ENCODE measurements around the gene VSTM2L.

The VSTM2L gene

DNA sequence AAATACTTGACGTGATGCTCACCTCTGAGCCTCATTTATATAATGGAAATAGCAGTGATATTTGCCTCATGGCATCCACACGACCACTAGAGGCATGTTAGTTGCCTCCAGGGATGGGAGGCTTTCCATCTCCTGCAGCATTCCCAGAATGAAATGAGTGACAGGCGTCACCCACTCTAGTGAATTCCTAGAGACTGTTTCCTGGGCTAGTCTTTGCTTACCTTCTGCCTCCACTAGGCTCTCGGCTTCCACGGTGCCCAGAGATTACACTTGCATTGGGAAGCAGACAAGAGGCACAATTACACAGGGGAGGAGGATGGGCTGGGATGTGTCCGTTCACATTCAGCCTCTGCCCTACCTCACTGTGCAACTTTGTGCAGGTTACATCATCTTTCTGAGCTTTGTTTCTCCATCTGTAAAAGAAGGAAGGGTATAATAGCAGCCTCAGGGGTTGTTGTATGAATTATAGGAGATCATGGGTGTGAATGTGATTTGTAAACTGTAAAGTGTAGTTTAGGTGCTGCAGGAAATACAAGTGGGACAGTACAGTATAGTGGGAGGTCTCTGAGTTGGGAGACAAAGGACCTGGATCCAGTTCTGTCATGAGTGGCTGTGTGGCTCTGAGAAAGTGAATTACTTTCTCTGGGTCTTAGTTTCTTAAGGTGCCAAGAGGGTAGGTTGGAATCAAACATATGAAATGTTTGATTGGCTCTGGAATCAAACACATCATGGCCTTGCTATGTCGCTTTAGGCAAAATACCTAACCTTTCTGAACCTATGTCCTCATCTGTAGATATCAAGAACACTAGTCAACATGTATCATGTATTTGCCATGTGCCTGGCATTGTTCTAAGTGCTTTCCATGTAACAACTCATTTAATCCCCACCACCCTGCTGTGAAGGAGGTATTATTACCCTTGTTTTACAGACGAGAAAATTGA lies 3.6 kb upstream of the VSTM2L start:
- no peak for DNase-seq (ENCODE audit: low read depth)

DNA sequence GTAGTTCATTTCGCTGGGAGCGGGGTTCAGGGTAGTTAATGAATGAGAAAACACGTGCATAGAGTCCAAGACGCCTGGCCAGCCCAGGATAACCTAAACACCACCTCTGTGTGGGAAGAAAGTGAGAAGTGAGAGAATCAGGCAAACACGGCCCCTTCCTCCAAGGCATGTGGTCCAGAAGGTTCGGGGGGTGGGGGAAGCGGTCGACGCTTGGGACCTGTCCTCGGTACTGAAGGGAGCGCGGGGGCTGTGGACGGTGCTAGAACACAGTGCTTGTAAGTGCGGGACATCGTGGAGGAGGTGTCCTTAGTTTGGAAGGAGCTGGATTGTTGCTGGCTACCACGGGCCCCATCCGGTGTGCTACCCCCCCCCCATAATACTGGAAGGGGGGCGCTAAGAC lies 1.7 kb upstream of the VSTM2L start:
- DNase-seq (ENCODE audit: low read depth) = no peak

DNA sequence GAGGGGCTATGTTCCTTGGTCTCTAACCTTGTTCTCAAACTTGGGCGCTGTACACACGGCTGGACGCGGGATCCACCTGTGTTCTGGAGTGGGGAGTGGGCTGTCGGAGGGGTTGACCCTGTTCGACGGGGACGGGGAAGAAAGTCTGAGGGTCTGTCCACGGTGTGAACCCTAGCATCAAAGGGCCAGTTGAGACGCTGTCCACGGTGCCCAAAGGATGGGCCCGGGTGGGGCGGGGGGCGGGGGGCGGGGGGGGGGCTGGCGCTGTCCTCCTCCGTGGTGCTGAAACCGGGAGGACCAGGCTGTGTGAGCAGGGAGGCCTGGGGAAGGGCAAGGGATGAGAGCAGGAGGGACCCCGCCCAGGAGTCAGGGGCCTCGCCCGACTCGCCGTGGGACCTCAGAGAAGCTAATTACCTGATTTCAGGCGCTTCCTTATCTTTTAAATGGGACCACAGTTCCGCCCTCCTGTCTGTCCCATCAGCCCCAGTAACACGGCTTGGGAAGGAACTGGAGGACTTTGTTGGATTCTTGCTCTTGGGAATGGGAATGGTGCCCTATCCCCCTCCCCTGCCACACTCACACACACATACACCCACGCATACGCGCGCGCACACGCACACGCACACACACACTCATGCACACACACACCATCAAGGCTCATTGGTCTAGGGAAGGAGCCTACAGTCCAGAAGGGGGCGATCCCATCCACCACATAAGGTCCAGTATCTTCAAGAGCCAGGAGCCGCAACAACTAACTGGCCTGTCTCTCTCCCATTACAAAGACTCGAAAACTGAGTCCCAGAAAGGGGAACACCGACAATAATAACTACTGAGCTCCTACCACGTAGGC lies 1.0 kb upstream of the VSTM2L start:
- DNase-seq (ENCODE audit: low read depth) = no peak

DNA sequence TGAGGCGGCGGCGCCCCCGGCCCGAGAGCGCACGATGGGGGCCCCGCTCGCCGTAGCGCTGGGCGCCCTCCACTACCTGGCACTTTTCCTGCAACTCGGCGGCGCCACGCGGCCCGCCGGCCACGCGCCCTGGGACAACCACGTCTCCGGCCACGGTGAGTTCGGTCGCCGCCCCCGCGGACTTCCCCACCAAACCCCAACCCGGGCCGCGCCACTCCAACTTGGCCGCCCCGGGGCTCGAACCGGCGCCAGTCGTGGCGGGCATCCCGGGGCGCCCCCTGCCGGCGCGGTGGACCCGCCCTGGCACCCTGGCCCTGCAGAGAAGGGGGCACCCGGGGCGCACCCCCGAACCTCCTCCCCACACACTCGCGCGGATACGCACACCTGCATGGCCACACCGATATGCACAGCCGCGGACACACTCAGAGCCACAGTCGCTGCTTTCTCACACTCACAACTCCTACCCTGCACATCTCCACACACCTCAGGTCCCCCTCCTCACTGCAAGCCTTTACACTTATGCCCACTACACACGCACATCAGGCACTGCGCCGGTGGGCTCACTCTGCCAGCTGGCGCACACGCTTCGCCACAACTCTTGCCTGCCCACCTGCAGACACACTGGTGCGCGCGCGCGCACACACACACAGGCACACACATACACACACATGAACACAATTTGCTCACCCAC lies 535 bp downstream of the VSTM2L start:
- DNase-seq (ENCODE audit: low read depth) = no peak

DNA sequence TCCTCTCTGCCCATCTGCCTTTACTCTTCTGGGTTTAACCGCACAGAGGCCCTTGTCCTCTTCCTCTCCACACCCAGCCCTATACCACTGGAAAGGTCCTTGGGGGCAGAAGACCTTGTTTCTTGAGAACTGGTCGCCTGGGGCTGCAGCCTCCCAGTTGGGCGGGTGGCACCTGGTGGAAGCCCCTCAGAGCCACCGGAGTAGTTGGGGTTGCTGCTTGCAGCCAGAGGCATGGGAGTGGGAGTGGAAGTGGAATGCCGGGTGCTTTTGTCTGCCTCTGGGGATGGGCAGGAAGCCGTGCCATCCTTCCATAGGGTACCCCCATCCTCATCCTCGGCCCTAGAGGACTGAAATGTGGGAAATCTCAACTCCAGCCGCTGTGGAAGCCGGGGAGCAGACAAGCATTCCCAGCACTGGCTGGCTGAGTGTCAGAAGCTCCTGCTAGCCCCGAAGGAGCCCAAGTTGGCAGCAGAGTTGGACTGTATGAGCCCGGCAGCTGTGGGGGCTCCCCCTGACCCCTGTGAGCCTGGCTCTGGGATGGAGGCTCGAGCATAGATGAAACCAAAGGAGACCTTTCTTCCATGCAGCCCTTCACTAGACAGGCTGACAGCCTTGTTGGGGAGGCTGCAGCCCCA lies 1.2 kb downstream of the VSTM2L start:
- DNase-seq (ENCODE audit: low read depth) = no peak

DNA sequence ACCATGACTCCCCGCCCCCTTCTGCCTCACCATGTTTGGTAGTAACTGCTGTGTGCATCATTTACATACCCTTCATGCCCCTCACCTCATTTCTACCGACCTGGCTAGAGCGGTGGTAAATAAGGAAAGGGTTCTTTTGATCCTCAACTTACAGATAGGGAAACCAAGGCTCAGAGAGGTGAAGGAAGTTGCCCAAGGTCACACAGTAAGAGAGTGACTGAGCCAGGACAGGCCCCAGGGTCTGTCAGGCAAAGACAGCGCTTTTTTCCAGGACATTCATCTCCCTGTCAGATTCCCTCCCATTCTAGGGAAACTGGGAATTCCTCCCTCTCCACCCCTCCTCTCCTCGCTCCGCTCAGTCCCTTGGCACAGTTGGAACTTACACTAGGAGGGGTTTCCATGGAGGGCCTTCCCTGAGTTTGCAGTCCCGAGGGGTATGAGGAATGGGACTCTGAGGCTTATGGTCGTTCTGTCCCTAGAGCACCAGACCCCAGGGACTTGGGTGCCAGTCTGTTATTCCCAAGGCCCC lies 2.0 kb downstream of the VSTM2L start:
- no peak for DNase-seq (ENCODE audit: low read depth)

DNA sequence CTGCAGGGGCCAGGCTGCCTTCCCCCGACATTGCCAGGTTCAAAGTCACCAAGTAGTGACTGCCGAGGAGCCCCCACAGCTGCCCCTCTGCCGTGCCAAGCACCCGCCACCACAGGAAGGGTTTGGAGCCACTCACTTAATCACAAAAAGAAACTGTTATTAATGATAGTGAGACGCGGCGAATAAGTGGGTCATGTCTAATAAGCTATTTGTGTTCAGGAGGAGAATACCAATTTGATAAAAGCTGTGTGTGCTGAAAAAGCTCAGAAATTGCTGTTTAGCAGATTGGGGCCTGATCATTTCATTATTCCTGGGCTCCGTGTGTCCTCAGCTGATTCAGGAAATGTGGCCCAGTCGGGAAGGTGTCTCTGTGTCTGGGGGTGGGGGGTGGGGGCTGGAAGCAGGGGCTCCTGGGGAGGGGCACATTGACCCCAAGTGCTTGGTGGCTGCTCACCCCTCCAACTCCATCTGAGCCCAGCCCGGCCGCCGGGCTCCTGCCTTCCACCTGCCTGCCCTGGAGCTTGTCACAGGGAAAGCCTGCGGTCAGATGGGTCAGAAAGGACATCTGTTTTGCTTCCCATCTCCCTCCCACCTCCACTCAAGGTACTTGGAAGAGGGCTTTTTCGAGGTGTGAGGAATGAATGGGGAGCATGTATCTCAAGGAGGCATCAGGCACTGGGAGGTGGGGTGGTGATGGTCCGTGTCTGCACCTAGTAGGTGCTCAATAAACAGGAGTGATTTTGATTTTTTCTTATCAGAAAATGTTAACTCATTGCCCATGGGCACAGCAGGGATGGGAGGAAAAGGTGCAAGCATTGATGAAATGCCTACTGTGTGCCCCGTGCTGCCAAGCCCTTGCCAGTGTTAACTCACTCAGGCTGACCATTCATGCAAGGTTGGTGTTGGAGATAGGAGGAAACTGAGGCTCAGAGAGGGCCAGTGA lies 3.0 kb downstream of the VSTM2L start:
- DNase-seq (ENCODE audit: low read depth) = no peak

DNA sequence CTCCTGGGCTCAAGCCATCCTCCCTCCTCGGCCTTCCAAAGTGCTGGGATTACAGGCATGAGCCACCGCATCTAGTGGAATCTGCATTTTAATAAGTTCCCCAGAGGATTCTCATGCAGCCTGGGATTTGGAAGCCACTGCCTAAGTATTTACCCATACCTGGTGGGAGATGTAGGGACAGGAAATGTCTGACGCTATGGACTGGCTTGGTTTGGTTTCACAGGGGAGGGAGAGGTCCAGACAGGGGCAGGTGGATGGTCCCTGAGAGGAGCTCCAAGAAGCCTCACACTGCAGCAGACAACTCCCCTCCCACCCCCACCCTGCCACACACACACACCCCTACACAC lies 4.4 kb downstream of the VSTM2L start:
- DNase-seq (ENCODE audit: low read depth) = no peak

DNA sequence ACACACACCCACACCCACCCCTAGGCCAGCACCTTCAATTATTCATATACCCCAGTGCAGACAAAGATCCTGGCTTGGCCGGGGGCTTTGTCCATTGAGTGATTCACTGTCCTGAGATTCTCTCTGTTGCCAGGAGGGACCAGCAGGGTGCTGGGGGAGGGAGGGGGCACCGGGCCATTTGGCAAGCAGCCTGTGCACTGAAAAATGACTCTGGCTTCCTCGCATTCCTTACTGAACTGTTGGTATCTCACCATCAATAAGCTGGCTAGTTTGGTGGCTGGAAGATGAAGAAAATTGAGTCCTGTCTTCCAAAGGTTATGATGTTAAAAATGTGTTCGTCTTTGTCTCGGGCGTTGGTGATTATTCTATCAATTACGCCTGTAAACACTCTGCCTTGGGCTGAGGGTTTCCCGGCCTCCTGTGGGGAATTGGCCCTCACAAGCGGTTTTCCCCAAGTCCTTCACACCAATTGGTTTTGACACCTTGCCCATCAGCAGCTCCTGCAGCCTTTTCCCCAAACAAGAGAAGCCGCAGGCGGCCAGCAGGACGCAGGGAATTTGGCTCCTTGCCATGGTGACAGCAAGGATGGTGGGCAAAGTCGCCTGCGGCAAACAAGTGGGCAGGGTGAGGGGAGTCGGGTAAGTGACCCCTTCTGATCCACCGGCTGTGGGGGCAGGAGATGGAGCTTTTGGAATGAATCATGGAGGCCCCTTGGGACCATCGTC lies 4.9 kb downstream of the VSTM2L start:
- no peak for DNase-seq (ENCODE audit: low read depth)

DNA sequence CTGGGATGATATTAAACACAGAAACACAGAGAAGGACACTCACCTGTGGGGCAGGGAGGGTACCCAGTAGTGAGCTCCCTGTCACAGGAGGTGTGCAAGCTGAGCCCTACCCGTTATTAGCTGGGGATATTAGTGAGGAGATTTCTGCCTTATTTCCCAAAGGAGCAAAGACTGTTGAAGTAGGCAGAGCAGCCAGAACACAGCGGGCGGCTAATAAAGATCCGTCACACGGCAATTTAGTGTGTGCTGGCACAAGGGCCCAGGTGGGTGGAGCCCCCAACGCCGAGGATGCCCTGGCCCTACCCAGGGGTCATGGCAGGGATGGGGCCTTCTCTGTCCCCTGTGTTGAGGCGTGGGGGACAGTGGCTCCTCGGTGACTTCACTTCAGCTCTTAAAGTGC lies 8.3 kb downstream of the VSTM2L start:
- no peak for DNase-seq (ENCODE audit: low read depth)

DNA sequence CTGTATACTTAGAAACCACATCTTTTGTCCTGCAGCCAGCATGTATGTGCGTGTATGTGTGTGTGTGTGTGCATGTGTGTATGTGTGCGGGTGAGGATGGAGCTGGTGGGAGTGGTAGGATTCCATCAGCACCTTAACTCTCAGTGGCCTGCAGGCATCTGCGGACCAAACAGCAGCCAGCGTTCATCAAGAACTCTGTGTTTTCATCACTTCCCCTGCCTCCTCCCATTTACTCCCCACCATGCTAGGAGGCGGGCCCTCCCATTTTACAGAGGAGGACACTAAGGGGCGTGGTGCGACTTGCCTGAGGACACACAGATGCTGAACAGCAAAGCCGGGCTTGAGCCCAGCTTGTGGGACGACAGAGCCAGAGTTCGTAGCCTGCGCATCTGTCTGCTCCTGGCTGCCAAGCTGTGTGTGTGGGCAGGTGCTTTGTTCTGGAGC lies 8.9 kb downstream of the VSTM2L start:
- DNase-seq (ENCODE audit: low read depth) = no peak

DNA sequence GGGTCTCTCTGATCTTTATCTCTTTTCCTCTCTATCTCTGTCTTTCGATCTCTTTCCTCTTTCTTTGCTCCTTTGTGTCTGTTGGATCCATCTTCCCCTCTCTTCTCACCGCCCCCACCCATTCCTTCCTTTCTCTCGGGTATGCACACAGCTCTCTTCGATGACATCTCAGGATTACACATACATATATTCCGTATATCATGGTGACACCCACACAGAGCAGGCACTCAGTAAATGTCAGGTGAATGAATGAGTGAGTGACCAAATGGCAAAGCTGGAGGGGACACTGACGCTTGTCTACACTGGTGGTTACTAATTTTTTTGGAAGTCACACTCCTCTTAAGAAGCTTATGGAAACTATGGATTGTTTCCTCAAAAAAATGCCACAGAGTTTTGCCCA lies 9.9 kb downstream of the VSTM2L start:
- no peak for DNase-seq (ENCODE audit: low read depth)

DNA sequence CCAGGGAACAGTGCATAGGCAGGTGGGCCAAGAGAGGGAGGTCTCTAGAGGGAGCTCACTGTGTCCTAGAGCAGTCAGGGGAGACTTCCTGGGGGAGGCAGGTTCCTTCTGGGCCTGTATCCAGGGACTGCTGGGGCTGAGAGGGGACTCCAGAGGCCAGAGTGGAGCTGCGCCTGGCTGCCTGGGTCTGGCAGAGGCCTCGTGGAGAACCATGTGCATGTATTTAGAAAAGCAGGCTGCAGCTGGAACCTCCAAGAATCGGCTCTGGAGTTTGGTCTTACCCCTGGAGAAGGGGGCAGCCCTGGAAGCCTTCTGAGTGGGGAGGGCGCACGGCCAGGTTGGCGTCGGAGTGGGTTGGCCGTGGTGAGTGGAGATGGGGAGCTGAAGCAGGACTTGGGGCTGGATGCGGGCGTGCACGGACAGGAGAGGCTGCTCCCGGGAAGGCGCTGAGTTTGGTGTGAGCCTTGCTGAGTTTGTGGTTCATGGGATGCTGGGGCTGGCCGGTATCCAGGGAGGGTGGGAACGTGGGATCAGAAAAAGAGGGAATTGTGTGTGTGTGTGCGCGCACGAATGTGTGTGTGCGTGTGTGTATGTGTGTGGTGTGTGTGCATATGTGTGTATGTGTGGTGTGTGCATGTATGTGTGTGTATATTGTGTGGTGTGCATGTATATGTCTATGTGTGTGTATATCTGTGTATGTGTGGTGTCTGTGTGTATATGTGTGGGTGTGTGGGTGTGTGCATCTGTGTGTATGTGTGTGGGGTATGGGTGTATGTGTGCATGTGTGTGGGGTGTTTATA lies 10.8 kb downstream of the VSTM2L start:
- no peak for DNase-seq (ENCODE audit: low read depth)

DNA sequence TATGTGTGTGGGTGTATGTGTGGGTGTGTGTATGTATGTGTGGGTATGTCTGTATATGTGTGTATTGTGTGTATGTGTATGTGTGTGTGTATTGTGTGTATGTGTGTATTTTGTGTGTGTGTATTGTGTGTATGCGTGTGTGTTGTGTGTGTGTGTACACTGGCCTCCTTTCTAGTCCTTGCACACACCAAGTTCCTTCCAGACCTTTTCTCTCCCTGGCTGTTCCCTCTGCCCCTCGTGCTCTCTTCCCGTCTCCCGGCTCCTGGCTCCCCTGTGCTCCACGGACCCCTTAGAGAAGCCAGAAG lies 11.4 kb downstream of the VSTM2L start:
- DNase-seq (ENCODE audit: low read depth) = no peak

DNA sequence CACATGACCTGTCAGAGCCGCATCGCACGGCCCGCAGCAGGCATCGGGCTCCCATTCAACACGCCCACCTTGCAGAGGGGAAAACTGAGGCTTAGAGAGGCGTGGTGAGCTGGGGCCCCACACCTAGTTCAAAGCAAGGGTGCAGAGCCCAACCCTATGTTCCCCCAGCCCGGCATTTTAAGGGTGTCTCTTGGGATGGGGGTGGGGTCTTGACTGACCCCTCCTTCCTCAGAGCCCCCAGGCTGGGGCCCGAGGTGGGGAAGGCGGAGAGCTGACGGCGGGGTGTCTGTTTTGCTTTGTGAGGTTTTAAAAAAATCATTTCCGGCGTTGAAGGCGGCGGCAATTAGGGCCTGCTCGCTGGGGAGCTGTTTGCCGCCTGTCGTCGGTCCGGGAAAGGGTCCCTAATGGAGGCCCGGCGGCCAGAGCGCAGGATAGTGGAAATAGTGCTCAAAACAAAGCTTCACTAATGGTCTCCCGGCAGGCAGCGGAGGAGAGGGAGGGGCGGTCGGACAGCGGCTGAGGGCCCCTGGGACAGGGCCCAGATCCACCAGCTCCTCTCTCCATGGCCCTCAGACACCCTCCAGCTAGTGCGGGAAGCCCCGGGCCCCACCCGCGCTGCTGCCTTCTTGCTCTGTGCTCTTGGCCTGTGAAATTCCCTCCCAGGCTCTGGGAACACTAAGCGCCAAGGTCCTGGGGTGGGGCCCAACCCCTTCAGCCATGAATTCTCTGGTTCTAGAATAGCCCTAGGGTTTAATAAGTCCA lies 11.9 kb downstream of the VSTM2L start:
- DNase-seq (ENCODE audit: low read depth) = no peak

DNA sequence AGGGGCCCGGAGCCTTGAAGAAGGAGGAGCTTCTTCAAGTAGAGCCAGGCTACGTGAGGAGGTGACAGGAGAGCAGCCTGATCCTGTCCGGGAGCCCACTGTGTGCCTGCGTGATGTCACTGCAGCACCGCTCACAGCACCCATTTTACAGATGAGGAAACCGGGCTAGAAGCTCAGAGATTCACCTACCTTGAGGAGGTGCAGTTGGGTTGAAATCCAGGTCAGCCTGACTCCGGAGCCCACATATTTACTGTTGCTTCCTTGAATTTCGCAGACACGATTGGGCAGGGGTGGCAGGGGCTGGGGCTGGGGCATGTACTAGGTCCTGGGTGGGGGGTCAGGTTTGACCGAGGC lies 12.5 kb downstream of the VSTM2L start:
- DNase-seq (ENCODE audit: low read depth) = no peak

DNA sequence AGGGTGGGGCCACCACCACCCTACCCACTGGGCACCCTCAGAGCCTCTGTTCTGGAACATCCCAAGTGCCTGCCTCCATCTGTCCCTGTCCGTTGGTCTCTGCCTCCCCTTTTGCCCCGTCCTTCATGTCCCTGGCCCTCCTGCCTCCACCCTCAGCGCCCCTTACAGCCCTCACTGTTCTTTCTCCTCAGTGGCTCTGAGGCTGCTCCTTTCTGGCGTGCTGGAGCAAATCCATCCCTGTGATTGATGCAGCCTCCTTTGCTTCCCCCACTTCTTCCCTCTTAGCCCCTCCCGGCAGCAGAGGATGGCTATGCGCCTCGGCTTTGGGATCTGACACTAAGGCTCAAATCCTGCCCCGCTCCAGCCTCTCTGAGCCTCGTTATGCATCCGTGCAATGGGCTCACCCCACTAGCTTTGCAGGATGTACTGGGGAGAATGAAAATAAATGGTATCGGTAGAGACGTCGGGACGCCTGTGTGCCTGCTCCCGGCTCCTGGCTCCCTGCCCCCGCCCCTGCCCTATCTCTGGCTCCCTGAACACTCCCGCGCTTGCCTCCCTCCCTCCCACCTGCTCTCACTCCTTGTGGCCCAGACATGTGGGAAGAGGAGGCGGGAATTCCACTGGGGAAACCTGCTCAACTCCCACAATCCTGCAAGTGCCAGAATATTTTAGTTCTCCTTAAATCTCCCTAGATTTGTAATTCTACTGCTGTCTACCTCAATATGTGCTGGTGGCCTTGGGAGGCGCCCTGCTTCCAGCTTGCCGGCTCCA lies 13.1 kb downstream of the VSTM2L start:
- DNase-seq (ENCODE audit: low read depth) = no peak

DNA sequence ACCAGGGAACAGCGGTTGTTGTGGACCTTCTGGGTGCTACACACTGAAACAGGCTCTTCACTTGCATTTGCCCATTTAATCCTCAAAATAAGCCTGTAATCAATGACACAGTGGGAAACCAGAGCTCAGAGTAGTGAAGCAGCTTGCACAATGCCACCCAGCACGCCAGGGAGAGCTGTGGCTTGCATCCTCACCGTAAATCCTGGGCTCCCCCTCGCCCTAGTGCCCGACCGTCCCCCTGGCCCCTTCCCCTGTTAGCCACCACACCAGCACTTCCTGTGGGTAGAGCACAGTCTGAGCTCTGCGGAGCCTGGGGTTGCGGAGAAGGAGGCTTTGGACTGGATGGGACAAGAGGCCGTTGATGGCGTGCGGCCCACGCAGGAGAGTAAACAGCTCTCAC lies 14.5 kb downstream of the VSTM2L start:
- no peak for DNase-seq (ENCODE audit: low read depth)
